ENCODE results near the gene KCTD4. TPM values are rescaled to one million over a fixed set of nuclear protein-coding genes. Genes with fewer than 3 reads are reported as not detected.

The KCTD4 gene
- polyA plus RNA-seq, 1 experiment = 0.14 TPM

DNA sequence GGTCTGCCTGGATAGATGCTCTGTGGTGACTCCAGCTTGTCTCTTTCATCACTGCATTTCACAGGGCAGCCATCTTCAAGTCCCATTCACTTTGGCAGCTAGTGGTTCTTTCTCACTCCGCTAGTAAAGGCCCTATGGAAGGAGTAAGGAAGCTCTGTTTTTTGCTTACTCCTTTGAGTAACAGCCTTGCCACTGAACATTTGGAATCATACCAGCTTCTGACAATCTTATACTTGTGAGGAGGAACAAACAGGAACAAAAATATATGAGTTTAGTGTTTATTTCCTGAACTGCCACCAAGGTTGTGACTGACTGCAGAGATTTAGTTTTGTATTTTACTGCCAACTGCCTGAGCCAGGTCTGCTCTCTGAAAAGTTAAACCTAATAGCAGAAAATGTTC lies 38.7 kb downstream of the KCTD4 start:
- Histone ChIP-seq H3K9me3 (ENCODE audit: control insufficient read depth, insufficient read depth, low read length) (no peaks in the 10 kb centered on the region), H3K27me3 (ENCODE audit: control insufficient read depth, insufficient read depth, low read length) (no peaks in the 10 kb centered on the region), H3K27ac (ENCODE audit: low read depth, low read length) (peak overlapping the region; percentile 54), H3K4me3 (ENCODE audit: low read depth, low read length) (no peak overlapping the region)
- ChIA-PET CTCF (interaction anchor here (0.6 to 1.2 kb wide), 3 partner anchors 77 to 138 kb away, joined by 3 to 4 read pairs (median 3); no protein-coding TSS in a partner anchor), POLR2A (interaction anchor here (0.5 to 1.2 kb wide), 2 partner anchors 57 to 256 kb away, joined by 3 to 5 read pairs; partner anchors contain the start of gene SLC25A30)
- TF ChIP-seq, protein P1, sequence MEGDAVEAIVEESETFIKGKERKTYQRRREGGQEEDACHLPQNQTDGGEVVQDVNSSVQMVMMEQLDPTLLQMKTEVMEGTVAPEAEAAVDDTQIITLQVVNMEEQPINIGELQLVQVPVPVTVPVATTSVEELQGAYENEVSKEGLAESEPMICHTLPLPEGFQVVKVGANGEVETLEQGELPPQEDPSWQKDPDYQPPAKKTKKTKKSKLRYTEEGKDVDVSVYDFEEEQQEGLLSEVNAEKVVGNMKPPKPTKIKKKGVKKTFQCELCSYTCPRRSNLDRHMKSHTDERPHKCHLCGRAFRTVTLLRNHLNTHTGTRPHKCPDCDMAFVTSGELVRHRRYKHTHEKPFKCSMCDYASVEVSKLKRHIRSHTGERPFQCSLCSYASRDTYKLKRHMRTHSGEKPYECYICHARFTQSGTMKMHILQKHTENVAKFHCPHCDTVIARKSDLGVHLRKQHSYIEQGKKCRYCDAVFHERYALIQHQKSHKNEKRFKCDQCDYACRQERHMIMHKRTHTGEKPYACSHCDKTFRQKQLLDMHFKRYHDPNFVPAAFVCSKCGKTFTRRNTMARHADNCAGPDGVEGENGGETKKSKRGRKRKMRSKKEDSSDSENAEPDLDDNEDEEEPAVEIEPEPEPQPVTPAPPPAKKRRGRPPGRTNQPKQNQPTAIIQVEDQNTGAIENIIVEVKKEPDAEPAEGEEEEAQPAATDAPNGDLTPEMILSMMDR (IDR thresholded peaks at IDR 0.05; ENCODE audit: low read depth, low read length) = no peak
- DNase-seq (ENCODE audit: low read depth, low spot score) = no peak

DNA sequence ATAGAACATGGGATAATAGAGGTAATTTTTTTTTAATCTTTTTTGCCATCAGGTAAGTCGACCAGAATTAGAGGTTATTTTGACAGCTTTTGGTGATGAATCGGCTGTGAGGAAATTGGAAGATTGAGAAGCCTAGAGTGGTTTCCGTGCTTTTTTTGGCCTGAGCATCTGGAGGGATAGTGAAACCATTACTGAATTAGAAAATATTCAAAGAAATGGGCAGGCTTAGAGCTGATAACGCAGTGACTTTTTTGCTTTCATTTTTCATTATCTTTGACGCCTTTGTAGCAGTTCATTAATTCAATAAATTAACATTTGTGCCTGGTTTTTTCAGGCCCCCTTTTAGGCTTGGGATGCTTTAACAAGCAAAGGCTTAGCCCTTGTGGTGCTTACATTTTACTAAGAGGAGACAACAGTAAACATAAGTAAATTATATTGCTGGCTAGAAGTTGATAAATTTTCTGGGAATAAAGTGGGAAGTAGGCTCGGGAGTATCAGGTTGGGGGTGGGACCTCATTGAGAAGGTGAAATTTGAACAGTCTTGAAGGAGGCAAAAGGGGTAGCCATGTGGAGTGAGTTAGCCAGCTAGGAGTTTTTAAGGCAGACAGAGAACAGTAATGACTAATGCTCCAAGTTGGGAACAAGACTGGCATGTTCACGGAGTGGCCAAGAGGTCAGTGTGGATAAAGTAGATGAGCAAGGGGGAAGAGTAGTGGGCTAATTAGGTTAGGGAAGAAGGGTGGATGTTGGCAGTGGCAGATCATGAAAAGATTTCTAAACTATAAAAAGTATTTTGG lies 44.1 kb downstream of the KCTD4 start:
- DNase-seq (ENCODE audit: low read depth, low spot score) = no peak
- Histone ChIP-seq H3K27ac (ENCODE audit: low read depth, low read length) (no peak overlapping the region), H3K27me3 (ENCODE audit: control insufficient read depth, insufficient read depth, low read length) (no peaks in the 10 kb centered on the region), H3K4me3 (ENCODE audit: low read depth, low read length) (no peak overlapping the region), H3K9me3 (ENCODE audit: control insufficient read depth, insufficient read depth, low read length) (no peaks in the 10 kb centered on the region)
- TF ChIP-seq, protein P1 (IDR thresholded peaks at IDR 0.05; ENCODE audit: low read depth, low read length) = no peak
- ChIA-PET POLR2A (no interaction called here), CTCF (interaction anchor here (0.6 to 1.6 kb wide), 2 partner anchors 110 to 167 kb away, joined by 3 to 4 read pairs; no protein-coding TSS in a partner anchor)

DNA sequence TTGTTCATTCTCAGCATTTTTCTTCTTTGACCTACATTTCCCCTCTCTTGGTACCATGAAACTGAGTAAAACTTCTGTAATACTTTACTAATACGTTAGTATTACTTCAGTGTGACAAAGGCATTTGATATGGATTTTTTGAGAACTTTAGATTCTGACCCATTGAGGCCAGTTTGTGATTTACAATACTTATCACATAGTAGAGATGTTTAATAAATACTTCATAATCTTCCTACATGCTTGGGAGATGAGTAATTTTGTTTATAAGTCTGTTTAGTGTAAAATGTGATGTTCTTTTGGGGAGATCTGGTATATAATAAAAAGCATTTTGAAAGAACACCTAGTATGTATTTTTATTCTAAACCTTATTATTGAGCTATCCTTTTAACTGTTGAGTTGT lies 50.9 kb downstream of the KCTD4 start:
- CTCF ChIA-PET = interaction anchor here (0.6 kb wide), 1 partner anchor 160 kb away, joined by 3 read pairs; no protein-coding TSS in a partner anchor
- POLR2A ChIA-PET = no interaction called here
- H3K27me3 ChIP-seq (ENCODE audit: control insufficient read depth, insufficient read depth, low read length) = no peaks in the 10 kb centered on the region
- H3K4me3 ChIP-seq (ENCODE audit: low read depth, low read length) = no peak overlapping the region
- no peak for DNase-seq (ENCODE audit: low read depth, low spot score)
- no peaks in the 10 kb centered on the region for H3K9me3 ChIP-seq (ENCODE audit: control insufficient read depth, insufficient read depth, low read length)
- TF ChIP-seq, protein P1 (IDR thresholded peaks at IDR 0.05; ENCODE audit: low read depth, low read length) = no peak
- no peak overlapping the region for H3K27ac ChIP-seq (ENCODE audit: low read depth, low read length)

DNA sequence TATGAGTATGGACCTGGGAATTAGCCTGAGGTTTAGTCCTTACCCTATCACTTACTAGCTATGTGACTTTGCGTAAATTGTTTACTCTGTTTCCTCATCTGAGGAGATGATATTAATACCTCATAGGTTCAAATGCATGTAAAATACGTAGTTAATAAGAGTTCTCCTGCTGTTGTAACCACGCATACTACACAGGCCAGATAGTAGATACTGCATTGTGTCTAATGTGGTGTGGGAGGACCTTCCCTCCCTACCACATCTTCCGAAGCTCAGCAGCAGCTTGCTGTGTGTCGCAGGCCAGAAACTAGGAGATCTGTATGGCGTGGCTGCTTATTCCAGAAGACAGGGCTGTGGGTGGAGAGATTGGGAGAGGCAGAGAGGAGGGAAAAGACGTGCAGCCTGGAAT lies 57.5 kb downstream of the KCTD4 start:
- TF ChIP-seq, protein P1 (IDR thresholded peaks at IDR 0.05; ENCODE audit: low read depth, low read length) = no peak
- POLR2A ChIA-PET = no interaction called here
- peak overlapping the region; percentile 76 for H3K27ac ChIP-seq (ENCODE audit: low read depth, low read length)
- H3K9me3 ChIP-seq (ENCODE audit: control insufficient read depth, insufficient read depth, low read length) = no peaks in the 10 kb centered on the region
- CTCF ChIA-PET = interaction anchor here (1.0 to 1.7 kb wide), 3 partner anchors 96 to 164 kb away, joined by 3 to 6 read pairs (median 4); no protein-coding TSS in a partner anchor
- no peaks in the 10 kb centered on the region for H3K27me3 ChIP-seq (ENCODE audit: control insufficient read depth, insufficient read depth, low read length)
- no peak overlapping the region for H3K4me3 ChIP-seq (ENCODE audit: low read depth, low read length)
- DNase-seq (ENCODE audit: low read depth, low spot score) = peak; percentile 41

Other genes with a start within 250 kb of the KCTD4 start
- gene NUFIP1, start 211.6 kb downstream of the KCTD4 start, polyA plus RNA-seq (2011; rRNA removed) = 3.7 and 4.0 TPM in 2 replicates
- 24.9 and 30.0 TPM in 2 replicates for gene GPALPP1, start 211.5 kb downstream of the KCTD4 start, polyA plus RNA-seq (2011; rRNA removed)
- 30.7 and 44.3 TPM in 2 replicates for gene GTF2F2, start 80.5 kb downstream of the KCTD4 start, polyA plus RNA-seq (2011; rRNA removed)
- 6,434 and 7,581 TPM in 2 replicates for gene TPT1, start 140.1 kb upstream of the KCTD4 start, polyA plus RNA-seq (2011; rRNA removed)
- gene SLC25A30, start 217.3 kb upstream of the KCTD4 start, polyA plus RNA-seq (2011; rRNA removed) = 14.0 and 14.3 TPM in 2 replicates